Subcutaneous abdominal adipose tissue (tissue), 5 donors: Measurements from ENCODE around the gene B3GNT9.

ENCODE experiments used
- H3K27ac ChIP-seq: one replicate; pipeline ENCODE4 v1.7.0; 2013; ENCODE audit warnings: low read depth, mild to moderate bottlenecking, inconsistent platforms, low read length, moderate library complexity
- H3K27me3 ChIP-seq, 5 donors: one replicate each; pipeline ENCODE4 v1.7.0; 2013; ENCODE audit warnings: low read length in 5 of 5, inconsistent platforms in 1 of 5; ENCODE audit not compliant: control insufficient read depth in 5 of 5, insufficient read depth in 4 of 5
- H3K36me3 ChIP-seq, 5 donors: one replicate each; pipeline ENCODE4 v1.7.0; 2013; ENCODE audit warnings: low read length in 5 of 5; ENCODE audit not compliant: control insufficient read depth in 5 of 5, insufficient read depth in 5 of 5
- H3K4me1 ChIP-seq, 5 donors: one replicate each; pipeline ENCODE4 v1.7.0; 2013; ENCODE audit warnings: low read length in 5 of 5, mild to moderate bottlenecking in 3 of 5, moderate library complexity in 1 of 5; ENCODE audit not compliant: control insufficient read depth in 5 of 5, insufficient read depth in 5 of 5
- H3K4me3 ChIP-seq, 5 donors: one replicate each; pipeline ENCODE4 v1.7.0; 2013; ENCODE audit warnings: low read length in 5 of 5, low read depth in 1 of 5
- H3K9ac ChIP-seq, 5 donors: one replicate each; pipeline ENCODE4 v1.7.0; 2013; ENCODE audit warnings: low read length in 5 of 5, mild to moderate bottlenecking in 4 of 5, moderate library complexity in 3 of 5
- H3K9me3 ChIP-seq, 5 donors: one replicate each; pipeline ENCODE4 v1.7.0; 2013; ENCODE audit warnings: low read length in 5 of 5; ENCODE audit not compliant: control insufficient read depth in 5 of 5
- donor health status: healthy.
- donor health status: healthy.
- donor health status: healthy.
- donor health status: healthy.
- donor health status: healthy.

Gene B3GNT9

DNA sequence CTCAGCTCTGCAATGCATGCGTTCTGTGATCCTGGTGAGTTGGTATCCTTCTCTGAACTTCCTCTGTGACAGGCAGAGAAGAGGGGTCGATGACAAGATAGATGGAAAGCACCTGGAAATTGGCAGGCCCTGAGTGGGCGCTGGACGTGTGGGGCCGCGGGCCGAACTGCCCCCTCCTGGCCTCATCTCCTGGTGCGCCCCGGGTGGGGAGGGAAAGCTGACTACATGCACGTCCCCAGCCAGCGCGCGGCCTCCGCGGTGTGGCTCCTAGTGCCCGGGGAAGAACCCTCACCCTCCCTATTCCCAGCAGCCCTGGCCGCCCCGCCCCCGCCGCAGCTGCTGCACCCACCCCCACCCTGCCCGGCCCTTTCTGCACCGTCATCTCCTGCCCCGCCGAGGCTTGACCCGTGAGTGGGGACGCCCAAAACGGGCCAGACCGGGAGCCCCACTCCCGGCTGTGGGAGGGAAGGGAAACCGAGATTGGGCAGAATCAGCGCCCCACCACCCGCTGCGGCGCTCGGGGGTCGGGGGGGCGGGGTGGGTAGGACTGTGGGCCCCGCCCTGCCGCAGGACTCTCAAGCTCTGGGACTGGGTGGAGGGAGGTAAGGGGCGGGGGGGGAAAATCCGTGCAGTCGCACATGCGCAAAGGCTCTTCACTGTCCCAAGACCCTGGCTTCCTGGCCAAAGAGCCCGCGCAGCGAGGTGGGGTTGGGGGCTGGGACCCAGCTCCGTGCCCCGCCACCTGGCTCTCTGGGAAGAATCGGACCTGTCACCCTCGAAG, 19.6 kb upstream of the B3GNT9 start, which contains the start of gene NOL3:
NOL3 (plus strand) TSS at position 371 of the 781 bp plus-strand sequence.
- H3K27me3 ChIP-seq, result peaks cover 0 to 4% (median under 1%) of the 10 kb centered on the region in 5 donors

DNA sequence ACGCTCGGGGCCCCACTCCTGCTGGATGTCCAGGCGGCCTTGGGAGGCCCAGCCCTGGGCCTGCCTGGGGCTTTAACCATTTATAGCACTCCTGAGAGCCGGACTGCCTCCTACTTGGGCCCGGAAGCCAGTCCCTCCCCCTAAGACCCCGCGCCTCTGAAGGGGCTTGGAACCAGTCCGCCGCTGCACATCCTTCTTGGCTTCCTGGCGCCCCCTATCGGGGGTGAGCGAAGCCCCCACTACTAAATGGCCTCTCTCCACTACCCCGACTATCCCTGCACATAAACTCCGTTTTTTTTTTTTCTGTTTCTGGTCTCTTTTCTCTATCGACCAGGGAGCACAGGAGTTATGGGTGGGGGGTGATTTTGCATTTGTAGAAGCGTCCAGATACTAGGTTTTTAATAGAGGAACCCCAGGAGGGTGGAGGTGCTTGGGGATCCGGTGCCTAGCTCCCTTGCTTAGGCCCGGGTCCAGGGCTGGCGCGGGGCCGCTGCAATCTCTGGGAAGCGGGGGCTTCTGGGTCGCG, 18.9 kb upstream of the B3GNT9 start:
- peaks cover 0 to 6% (median 5%) of the 10 kb centered on the region in 5 donors for H3K27me3 ChIP-seq
- peak overlapping the region in 4 of 5 donors; percentile 47 to 77 (median 65) for H3K9ac ChIP-seq
- peak overlapping the region in 4 of 5 donors; percentile 58 to 68 (median 62) for H3K4me3 ChIP-seq
- H3K9me3 ChIP-seq, result no peaks in the 10 kb centered on the region
- H3K36me3 ChIP-seq, result peaks cover 0 to 10% (median 0%) of the 10 kb centered on the region in 5 donors
- H3K4me1 ChIP-seq, result peaks cover 4 to 63% (median 54%) of the 10 kb centered on the region in 5 donors
- peak overlapping the region; percentile 84 for H3K27ac ChIP-seq

More for the DNA sequence above, 19.6 kb upstream of the B3GNT9 start, which contains the start of gene NOL3:
- Histone ChIP-seq H3K4me1 (peaks cover 5 to 63% (median 53%) of the 10 kb centered on the region in 5 donors), H3K9me3 (no peaks in the 10 kb centered on the region), H3K36me3 (peaks cover 0 to 14% (median 3%) of the 10 kb centered on the region in 5 donors), H3K4me3 (peak within 1 kb of the TSS; percentile 35 to 68 (median 59)), H3K9ac (peak within 1 kb of the TSS; percentile 22 to 77 (median 64)), H3K27ac (peak within 1 kb of the TSS; percentile 87)

DNA sequence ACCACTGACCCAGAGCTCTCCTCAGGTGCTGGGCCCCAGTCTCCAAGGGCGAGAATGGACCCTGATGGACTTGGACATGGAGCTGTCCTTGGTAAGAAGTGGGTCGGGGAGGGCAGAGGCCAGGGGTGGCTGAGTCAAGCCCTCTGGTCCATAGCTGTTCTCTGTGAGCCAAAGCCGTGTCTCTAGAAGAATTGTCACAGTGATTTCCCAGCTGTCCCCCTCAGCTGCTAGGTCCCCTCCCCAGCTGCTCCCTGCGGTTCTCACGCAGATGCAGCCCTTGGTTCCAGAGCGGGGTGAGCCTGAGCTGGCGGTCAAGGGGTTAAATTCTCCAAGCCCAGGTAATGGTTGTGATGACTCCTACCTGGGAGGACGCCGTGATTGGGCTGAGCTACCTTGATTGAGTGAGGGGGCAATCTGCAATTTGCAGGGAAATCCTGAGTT, 18.2 kb upstream of the B3GNT9 start:
- peaks cover 0 to 10% (median 0%) of the 10 kb centered on the region in 5 donors for H3K36me3 ChIP-seq
- H3K9ac ChIP-seq, result no peak overlapping the region
- no peaks in the 10 kb centered on the region for H3K9me3 ChIP-seq
- peaks cover 0 to 6% (median 5%) of the 10 kb centered on the region in 5 donors for H3K27me3 ChIP-seq
- no peak overlapping the region for H3K27ac ChIP-seq
- H3K4me3 ChIP-seq, result no peak overlapping the region
- peaks cover 2 to 61% (median 52%) of the 10 kb centered on the region in 5 donors for H3K4me1 ChIP-seq

GRCh38 chr16:67167588-67167987, 16.8 kb upstream of the B3GNT9 start:
- peaks cover 0 to 16% (median 5%) of the 10 kb centered on the region in 5 donors for H3K27me3 ChIP-seq
- no peak overlapping the region for H3K4me3 ChIP-seq
- peaks cover 0 to 63% (median 55%) of the 10 kb centered on the region in 5 donors for H3K4me1 ChIP-seq
- peaks cover 0 to 10% (median 0%) of the 10 kb centered on the region in 5 donors for H3K36me3 ChIP-seq
- H3K9me3 ChIP-seq, result no peaks in the 10 kb centered on the region
- H3K9ac ChIP-seq, result peak overlapping the region in 1 of 5 donors; percentile 25
- no peak overlapping the region for H3K27ac ChIP-seq

DNA sequence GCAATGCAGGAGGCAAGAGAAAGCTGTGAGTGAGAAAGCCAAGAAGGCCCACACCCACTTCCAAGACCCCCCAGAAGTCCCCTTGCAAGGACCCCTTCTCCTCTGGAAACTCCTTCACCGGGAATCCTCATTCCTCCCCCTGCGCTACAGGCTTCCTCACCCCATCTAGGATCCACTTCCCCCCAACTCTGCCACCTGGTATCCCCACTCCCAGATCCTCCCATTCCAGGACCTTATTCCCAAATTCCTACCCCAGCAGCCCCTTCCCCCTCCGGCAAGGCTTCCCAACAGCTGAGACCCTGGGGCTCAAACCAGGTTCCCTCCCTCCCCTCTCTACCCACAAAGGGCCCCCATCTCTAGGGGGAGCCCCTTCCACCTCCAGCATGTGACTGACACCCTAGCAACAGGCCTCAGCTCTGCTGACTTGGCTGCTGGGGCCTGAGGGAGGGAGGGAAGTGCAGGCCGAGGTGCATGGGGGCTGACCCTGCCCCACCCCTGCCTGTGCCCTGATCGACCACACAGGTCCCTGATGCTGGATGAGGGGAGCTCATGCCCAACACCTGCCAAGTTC, 15.9 kb upstream of the B3GNT9 start:
- Histone ChIP-seq H3K36me3 (peaks cover 0 to 10% (median 0%) of the 10 kb centered on the region in 5 donors), H3K4me1 (peaks cover 0 to 71% (median 58%) of the 10 kb centered on the region in 5 donors), H3K9me3 (no peaks in the 10 kb centered on the region), H3K27me3 (peaks cover 0 to 16% (median 5%) of the 10 kb centered on the region in 5 donors), H3K4me3 (no peak overlapping the region), H3K27ac (no peak overlapping the region), H3K9ac (peak overlapping the region in 1 of 5 donors; percentile 1)

- Histone ChIP-seq H3K9ac (no peak overlapping the region), H3K4me1 (peaks cover 0 to 71% (median 58%) of the 10 kb centered on the region in 5 donors), H3K27ac (no peak overlapping the region), H3K27me3 (peaks cover 0 to 19% (median 5%) of the 10 kb centered on the region in 5 donors), H3K9me3 (no peaks in the 10 kb centered on the region), H3K4me3 (no peak overlapping the region), H3K36me3 (peaks cover 0 to 10% (median 0%) of the 10 kb centered on the region in 5 donors)
Measured at GRCh38 chr16:67166110-67166547, 15.3 kb upstream of the B3GNT9 start.

GRCh38 chr16:67165121-67166078, 14.6 kb upstream of the B3GNT9 start:
- H3K9ac ChIP-seq, result peak overlapping the region in 3 of 5 donors; percentile 30 to 66 (median 64)
- H3K4me3 ChIP-seq, result peak overlapping the region; percentile 44 to 66 (median 59)
- H3K9me3 ChIP-seq, result no peaks in the 10 kb centered on the region
- peaks cover 0 to 19% (median 5%) of the 10 kb centered on the region in 5 donors for H3K27me3 ChIP-seq
- peaks cover 0 to 73% (median 59%) of the 10 kb centered on the region in 5 donors for H3K4me1 ChIP-seq
- no peak overlapping the region for H3K27ac ChIP-seq
- peaks cover 0 to 10% (median 0%) of the 10 kb centered on the region in 5 donors for H3K36me3 ChIP-seq

DNA sequence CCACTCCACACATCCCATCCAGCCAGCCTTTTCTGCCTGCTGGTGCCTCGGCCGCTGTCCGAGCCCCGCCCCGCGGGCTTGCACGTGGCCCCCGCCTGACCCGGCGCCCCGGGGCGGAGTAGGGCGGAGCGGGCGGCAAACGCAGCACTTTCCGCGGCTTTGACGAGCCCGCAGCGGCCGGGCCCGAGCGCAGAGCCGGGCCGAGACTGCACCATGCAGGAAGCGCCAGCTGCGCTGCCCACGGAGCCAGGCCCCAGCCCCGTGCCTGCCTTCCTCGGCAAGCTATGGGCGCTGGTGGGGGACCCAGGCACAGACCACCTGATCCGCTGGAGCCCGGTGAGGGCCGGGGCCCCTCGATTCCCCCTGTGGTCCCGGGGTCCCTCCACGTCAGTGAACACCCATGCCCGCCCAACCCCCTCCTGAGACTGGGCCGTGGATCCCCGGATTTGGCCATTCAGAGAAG, 13.8 kb upstream of the B3GNT9 start, which contains the start of gene HSF4:
HSF4 (plus strand) TSS at position 147 of the 463 bp plus-strand sequence; CDS start at position 214, 67 bp downstream.
- peak within 1 kb of the TSS in 3 of 5 donors; percentile 30 to 66 (median 64) for H3K9ac ChIP-seq
- H3K9me3 ChIP-seq, result no peaks in the 10 kb centered on the region
- peaks cover 0 to 72% (median 59%) of the 10 kb centered on the region in 5 donors for H3K4me1 ChIP-seq
- H3K27me3 ChIP-seq, result peaks cover 0 to 19% (median 5%) of the 10 kb centered on the region in 5 donors
- peak within 1 kb of the TSS; percentile 47 to 70 (median 61) for H3K4me3 ChIP-seq
- H3K27ac ChIP-seq, result no peak within 1 kb of the TSS
- H3K36me3 ChIP-seq, result peaks cover 0 to 10% (median 0%) of the 10 kb centered on the region in 5 donors
